Endothelial cell of umbilical vein (primary cell): ENCODE measurements around the gene THOC5. TPM values are rescaled to one million over a fixed set of nuclear protein-coding genes. Genes with fewer than 3 reads are reported as not detected.

Source experiments
- BruUV-seq: library from RNA; stranded (reverse); fragments of 400-500 nt; replicated peaks from 2 replicates; lab custom pipeline; 2021; lab: Mats Ljungman, UMichigan
- CTCF ChIA-PET: fragments of 300-600, 350-600 bp; sonication (Branson Sonifier 250); formaldehyde crosslinking; loops from one replicate; lab custom pipeline; 2021; ENCODE audit warnings: antibody characterized with exemption, inconsistent platforms; lab: Charles Lee
- POLR2A ChIA-PET: fragments of 300-600, 350-600 bp; sonication (Branson Sonifier 250); formaldehyde crosslinking; loops from one replicate; lab custom pipeline; 2021; ENCODE audit warnings: antibody characterized with exemption, inconsistent platforms; lab: Charles Lee
- DNase-seq: peaks from one replicate; pipeline ENCODE4 v3.0.0-alpha.2; 2011; ENCODE audit warnings: low read depth, low spot score
- FAIRE-seq: peaks from 2 replicates; lab custom pipeline; 2011; peaks lifted over from hg19 to GRCh38; lab: Jason Lieb, UNC
- H2AFZ ChIP-seq: 2 replicates; pipeline ENCODE4 v1.6.0; 2012; ENCODE audit warnings: low read depth, low read length, control low read depth, inconsistent platforms
- H3K27ac ChIP-seq: 2 replicates; pipeline ENCODE4 v1.5.1; 2011; ENCODE audit warnings: low read depth, mild to moderate bottlenecking, control low read depth, low read length, moderate library complexity; ENCODE audit not compliant: insufficient read depth
- H3K27me3 ChIP-seq, 2 experiments: 2 replicates each; pipeline versions ENCODE4 v1.6.0 to v1.6.1; 2011; ENCODE audit warnings: low read length in 2 of 2, mixed read lengths in 1 of 2; ENCODE audit not compliant: control insufficient read depth in 2 of 2, insufficient read depth in 2 of 2
- H3K36me3 ChIP-seq, 2 experiments: 2 replicates in 1 of 2; 3 replicates in 1 of 2; pipeline ENCODE4 v1.5.1; 2011; ENCODE audit warnings: low read length in 2 of 2, mild to moderate bottlenecking in 1 of 2, moderate library complexity in 1 of 2; ENCODE audit not compliant: control insufficient read depth in 2 of 2, insufficient read depth in 2 of 2; ENCODE audit errors: extremely low read depth in 1 of 2
- H3K4me1 ChIP-seq: 3 replicates; pipeline ENCODE4 v1.5.1; 2011; ENCODE audit warnings: mild to moderate bottlenecking, low read length; ENCODE audit not compliant: control insufficient read depth, insufficient read depth; ENCODE audit errors: extremely low read depth
- H3K4me2 ChIP-seq: 2 replicates; pipeline ENCODE4 v1.6.1; 2011; ENCODE audit warnings: low read length, control low read depth, mixed read lengths; ENCODE audit not compliant: insufficient read depth
- H3K4me3 ChIP-seq, 3 experiments: fragments of 200-600 bp in 1 of 3; sonication (generic), shearing (Covaris generic) in 1 of 3; replicated peaks in 1 of 3; 2 replicates each; pipeline ENCODE4 v1.5.1; 2011 to 2016; ENCODE audit warnings: control low read depth in 3 of 3, low read length in 3 of 3, mild to moderate bottlenecking in 2 of 3, inconsistent platforms in 1 of 3, low read depth in 1 of 3, moderate library complexity in 1 of 3; ENCODE audit not compliant: insufficient read depth in 1 of 3
- H3K79me2 ChIP-seq: 2 replicates; pipeline ENCODE4 v1.6.0; 2012; ENCODE audit warnings: low read length, inconsistent platforms; ENCODE audit not compliant: control insufficient read depth, insufficient read depth
- H3K9ac ChIP-seq: replicated peaks from 2 replicates; pipeline ENCODE3; 2011; ENCODE audit warnings: low read length, control low read depth; ENCODE audit not compliant: insufficient read depth; ENCODE audit errors: extremely low read depth
- H3K9me1 ChIP-seq: replicated peaks from 3 replicates; pipeline ENCODE4 v1.6.0; 2011; ENCODE audit warnings: mild to moderate bottlenecking, low read length; ENCODE audit not compliant: control insufficient read depth, insufficient read depth; ENCODE audit errors: extremely low read depth
- H3K9me3 ChIP-seq: replicated peaks from 2 replicates; pipeline ENCODE4 v1.5.1; 2012; ENCODE audit warnings: low read length, inconsistent platforms; ENCODE audit not compliant: control insufficient read depth, insufficient read depth
- H4K20me1 ChIP-seq: replicated peaks from 2 replicates; pipeline ENCODE3; 2011; ENCODE audit warnings: mild to moderate bottlenecking, low read length; ENCODE audit not compliant: control insufficient read depth, insufficient read depth; ENCODE audit errors: extremely low read depth
- EZH2 ChIP-seq: IDR thresholded peaks from 2 replicates; pipeline ENCODE4 v1.6.1; 2012; ENCODE audit warnings: borderline replicate concordance, low read depth, mild to moderate bottlenecking, moderate library complexity, low read length, inconsistent platforms; ENCODE audit not compliant: severe bottlenecking
- FOS ChIP-seq: IDR thresholded peaks from 2 replicates; pipeline ENCODE4 v1.6.1; 2011; ENCODE audit warnings: mild to moderate bottlenecking, low read length, moderate library complexity, borderline replicate concordance; ENCODE audit not compliant: insufficient read depth
- GATA2 ChIP-seq: IDR thresholded peaks from 2 replicates; pipeline ENCODE4 v1.7.0; 2011; ENCODE audit warnings: low read depth, mild to moderate bottlenecking, moderate library complexity, mixed read lengths, low read length; ENCODE audit not compliant: insufficient read length, insufficient read depth
- JUN ChIP-seq: IDR thresholded peaks from 2 replicates; pipeline ENCODE4 v1.6.1; 2011; ENCODE audit warnings: borderline replicate concordance, low read depth; ENCODE audit not compliant: insufficient read length, insufficient read depth
- MYC ChIP-seq: IDR thresholded peaks from one replicate; pipeline ENCODE4 v1.6.1; 2011; ENCODE audit warnings: mild to moderate bottlenecking, low read depth, low read length
- POLR2A ChIP-seq: IDR thresholded peaks from 2 replicates; pipeline ENCODE4 v1.6.1; 2012; ENCODE audit warnings: low read depth, mild to moderate bottlenecking, control low read depth, low read length
- POLR2AphosphoS5 ChIP-seq: IDR thresholded peaks from 2 replicates; pipeline ENCODE4 v1.6.1; 2012; ENCODE audit warnings: low read depth, mild to moderate bottlenecking, control low read depth, low read length, moderate library complexity; ENCODE audit not compliant: insufficient read depth
- dilution Hi-C: fragments of 300-500 bp; cut with MboI; formaldehyde crosslinking; loops from one replicate; pipeline ENCODE4 v1.15.0; 2019; ENCODE audit warnings: low sequenced_read_pairs; ENCODE audit not compliant: extremely low pct_ligation_motif_present
- intact Hi-C: fragments of 100-400 bp; cut with micrococcal nuclease; formaldehyde crosslinking; loops from one replicate; pipeline ENCODE4 v1.10.0; 2022
- polyA plus RNA-seq, 4 experiments: library from polyadenylated mRNA; depleted of rRNA in 3 of 4; stranded (reverse) in 3 of 4; unstranded in 1 of 4; fragments of >200 nt; gene quantifications; 2 replicates each; pipeline versions ENCODE4 v1.2.1 to v1.2.3, GENCODE V29; 2011 to 2012; ENCODE audit warnings: missing spikeins in 1 of 4
- total RNA-seq: library from RNA; stranded (reverse); gene quantifications from 2 replicates; pipeline ENCODE4 v1.2.3, GENCODE V29; 2021
- TF ChIP-seq, protein P1 (sequence below): IDR thresholded peaks from 2 replicates; pipeline ENCODE4 v1.6.1; 2011; ENCODE audit not compliant: insufficient read depth, insufficient read length
- TF ChIP-seq, protein P2 (sequence below), 2 donors: IDR thresholded peaks; 1 replicate in 1 of 2; 2 replicates in 1 of 2; pipeline ENCODE4 v1.5.1; 2011; ENCODE audit warnings: low read length in 2 of 2, mild to moderate bottlenecking in 2 of 2, moderate library complexity in 2 of 2, control low read depth in 1 of 2, inconsistent platforms in 1 of 2, low read depth in 1 of 2; ENCODE audit not compliant: insufficient read depth in 1 of 2; ENCODE audit errors: extremely low read depth in 1 of 2

Gene THOC5
- total and polyA plus RNA-seq, 2 donors (not counting 3 experiments of a cell fraction or from before 2014, with no cell fraction given), result 35.0 to 82.9 TPM

DNA sequence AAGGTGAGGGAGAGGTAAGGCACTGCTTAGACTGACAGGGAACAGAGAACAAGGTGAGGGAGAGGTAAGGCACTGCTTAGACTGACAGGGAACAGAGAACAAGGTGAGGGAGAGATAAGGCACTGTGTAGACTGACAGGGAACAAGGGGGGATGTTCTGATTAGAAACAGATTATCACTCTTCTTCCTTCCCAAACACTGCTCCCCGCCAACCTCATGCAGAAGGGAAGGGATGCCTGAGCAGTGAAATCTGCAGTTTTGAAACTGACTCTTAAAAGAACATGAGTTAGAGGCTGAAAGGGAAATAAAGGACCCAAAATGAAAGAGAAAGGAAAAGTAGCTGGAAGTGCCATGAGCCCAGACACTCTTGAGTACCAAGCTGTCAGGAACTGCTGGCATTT is 43.7 kb downstream of the THOC5 start:
- H3K36me3 ChIP-seq, result peaks cover 16 to 34% of the 10 kb centered on the region in 2 experiments
- FAIRE-seq (no peak), DNase-seq (no peak)
- no peaks in the 10 kb centered on the region for H3K79me2 ChIP-seq
- no peaks in the 10 kb centered on the region for H3K27me3 ChIP-seq
- no peak overlapping the region for H3K9ac ChIP-seq
- dilution Hi-C loops (no loop called here), intact Hi-C loops (no loop called here)
- BruUV-seq, result no TSS peak
- no peak for TF ChIP-seq MYC
- no peak for TF ChIP-seq GATA2
- no peak for TF ChIP-seq POLR2AphosphoS5
- TF ChIP-seq, protein P1, sequence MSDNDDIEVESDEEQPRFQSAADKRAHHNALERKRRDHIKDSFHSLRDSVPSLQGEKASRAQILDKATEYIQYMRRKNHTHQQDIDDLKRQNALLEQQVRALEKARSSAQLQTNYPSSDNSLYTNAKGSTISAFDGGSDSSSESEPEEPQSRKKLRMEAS, result no peak
- no peak for TF ChIP-seq FOS
- TF ChIP-seq, protein P2, sequence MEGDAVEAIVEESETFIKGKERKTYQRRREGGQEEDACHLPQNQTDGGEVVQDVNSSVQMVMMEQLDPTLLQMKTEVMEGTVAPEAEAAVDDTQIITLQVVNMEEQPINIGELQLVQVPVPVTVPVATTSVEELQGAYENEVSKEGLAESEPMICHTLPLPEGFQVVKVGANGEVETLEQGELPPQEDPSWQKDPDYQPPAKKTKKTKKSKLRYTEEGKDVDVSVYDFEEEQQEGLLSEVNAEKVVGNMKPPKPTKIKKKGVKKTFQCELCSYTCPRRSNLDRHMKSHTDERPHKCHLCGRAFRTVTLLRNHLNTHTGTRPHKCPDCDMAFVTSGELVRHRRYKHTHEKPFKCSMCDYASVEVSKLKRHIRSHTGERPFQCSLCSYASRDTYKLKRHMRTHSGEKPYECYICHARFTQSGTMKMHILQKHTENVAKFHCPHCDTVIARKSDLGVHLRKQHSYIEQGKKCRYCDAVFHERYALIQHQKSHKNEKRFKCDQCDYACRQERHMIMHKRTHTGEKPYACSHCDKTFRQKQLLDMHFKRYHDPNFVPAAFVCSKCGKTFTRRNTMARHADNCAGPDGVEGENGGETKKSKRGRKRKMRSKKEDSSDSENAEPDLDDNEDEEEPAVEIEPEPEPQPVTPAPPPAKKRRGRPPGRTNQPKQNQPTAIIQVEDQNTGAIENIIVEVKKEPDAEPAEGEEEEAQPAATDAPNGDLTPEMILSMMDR (IDR thresholded peaks at IDR 0.05; ENCODE audit: extremely low read depth in 1 of 2, insufficient read depth in 1 of 2, low read depth in 1 of 2, low read length in 2 of 2), result no peak
- no peak for TF ChIP-seq JUN
- no peak for TF ChIP-seq POLR2A
- no peak for TF ChIP-seq EZH2
- H3K4me2 ChIP-seq, result no peak overlapping the region
- no peaks in the 10 kb centered on the region for H3K9me3 ChIP-seq
- H3K27ac ChIP-seq, result no peak overlapping the region
- H3K4me1 ChIP-seq, result no peaks in the 10 kb centered on the region
- CTCF ChIA-PET, result interaction anchor here (1.3 to 1.4 kb wide), 2 partner anchors 13 to 15 kb away, joined by 3 to 5 read pairs; no protein-coding TSS in a partner anchor
- H3K9me1 ChIP-seq, result no peaks in the 10 kb centered on the region
- no peak overlapping the region for H2AFZ ChIP-seq
- H4K20me1 ChIP-seq, result no peaks in the 10 kb centered on the region
- POLR2A ChIA-PET, result no interaction called here
- H3K4me3 ChIP-seq, result no peak overlapping the region
